K562 (cell line): ENCODE measurements around the gene CCDC78. TPM values are rescaled to one million over a fixed set of nuclear protein-coding genes. Genes with fewer than 3 reads are reported as not detected.

ENCODE experiments used
- ATAC-seq: fragments of 200-7000 bp; cut with Tn5 transposase; 3 replicates; pipeline ENCODE4 v1.9.1; 2020; ENCODE audit warnings: moderate library complexity
- BruUV-seq: library from RNA; stranded (reverse); fragments of 400-500 nt; replicated peaks from 2 replicates; lab custom pipeline; 2021; lab: Mats Ljungman, UMichigan
- CTCF ChIA-PET: fragments of 300-600 bp; formaldehyde crosslinking; extraction: SDS; loops from one replicate; lab custom pipeline; 2021; ENCODE audit warnings: low intra/inter-chr PET ratio; lab: Yijun Ruan, JAX
- POLR2A ChIA-PET: fragments of 300-600, 350-650 bp; sonication (Branson Sonifier 250); formaldehyde crosslinking; extraction: SDS; loops from one replicate; lab custom pipeline; 2021; ENCODE audit warnings: antibody characterized with exemption, inconsistent platforms; lab: Yijun Ruan, JAX
- DNase-seq, 4 experiments: peaks; one replicate each; pipeline versions ENCODE4 v3.0.0 to v3.0.0-alpha.2; 2011 to 2018; ENCODE audit warnings: low spot score in 3 of 4, mixed read lengths in 3 of 4; ENCODE audit errors: extremely low read depth in 1 of 4
- FAIRE-seq: peaks from 2 replicates; lab custom pipeline; 2011; peaks lifted over from hg19 to GRCh38; lab: Jason Lieb, UNC
- H2AFZ ChIP-seq: 2 replicates; pipeline ENCODE4 v1.6.0; 2011; ENCODE audit warnings: low read depth, low read length, control low read depth, inconsistent platforms
- H3K27ac ChIP-seq: fragments of 200-600 bp; 3 replicates; pipeline ENCODE4 v1.8.0; 2011; ENCODE audit warnings: low read depth, mild to moderate bottlenecking, control low read depth, inconsistent platforms, low read length, moderate library complexity, mixed read lengths; ENCODE audit errors: extremely low read depth
- H3K27me3 ChIP-seq, 2 experiments: fragments of 300-600 bp in 1 of 2; 2 replicates in 1 of 2; 3 replicates in 1 of 2; pipeline versions ENCODE4 v1.6.0 to v1.8.0; 2011; ENCODE audit warnings: inconsistent platforms in 2 of 2, low read length in 2 of 2, mild to moderate bottlenecking in 1 of 2, mixed read lengths in 1 of 2, moderate library complexity in 1 of 2; ENCODE audit not compliant: control insufficient read depth in 2 of 2, insufficient read depth in 2 of 2
- H3K36me3 ChIP-seq: fragments of 300-600 bp; 3 replicates; pipeline ENCODE4 v1.8.0; 2011; ENCODE audit warnings: mild to moderate bottlenecking, low read length, inconsistent platforms; ENCODE audit not compliant: control insufficient read depth, insufficient read depth
- H3K4me1 ChIP-seq, 2 experiments: fragments of 200-600 bp in 1 of 2; replicated peaks in 1 of 2; 2 replicates in 1 of 2; 3 replicates in 1 of 2; pipeline versions ENCODE4 v1.5.1 to v1.8.0; 2011; ENCODE audit warnings: inconsistent platforms in 2 of 2, low read length in 2 of 2, mild to moderate bottlenecking in 1 of 2, mixed read lengths in 1 of 2, moderate library complexity in 1 of 2; ENCODE audit not compliant: control insufficient read depth in 2 of 2, insufficient read depth in 2 of 2
- H3K4me2 ChIP-seq: 2 replicates; pipeline ENCODE4 v1.6.1; 2011; ENCODE audit warnings: low read length, control low read depth, inconsistent platforms, mixed read lengths; ENCODE audit not compliant: insufficient read depth
- H3K4me3 ChIP-seq: fragments of 200-600 bp; sonication (generic), shearing (Covaris generic); 2 replicates; pipeline ENCODE4 v1.5.1; 2016; ENCODE audit warnings: control low read depth, inconsistent platforms
- H3K79me2 ChIP-seq: fragments of 200-600 bp; 3 replicates; pipeline ENCODE4 v1.8.0; 2011; ENCODE audit warnings: low read length, inconsistent platforms; ENCODE audit not compliant: control insufficient read depth, insufficient read depth
- H3K9ac ChIP-seq, 2 experiments: 2 replicates each; pipeline versions ENCODE4 v1.6.0 to v1.6.1; 2011; ENCODE audit warnings: low read depth in 2 of 2, low read length in 2 of 2, control low read depth in 1 of 2, inconsistent platforms in 1 of 2, mild to moderate bottlenecking in 1 of 2, mixed read lengths in 1 of 2; ENCODE audit not compliant: insufficient read depth in 1 of 2
- H3K9me1 ChIP-seq: one replicate; pipeline ENCODE4 v1.6.0; 2011; ENCODE audit warnings: inconsistent platforms, mild to moderate bottlenecking, low read length, moderate library complexity; ENCODE audit not compliant: control insufficient read depth, insufficient read depth
- H3K9me3 ChIP-seq: replicated peaks from 2 replicates; pipeline ENCODE4 v1.5.1; 2011; ENCODE audit warnings: low read depth, low read length, inconsistent platforms; ENCODE audit not compliant: control insufficient read depth, insufficient read depth
- H4K20me1 ChIP-seq: replicated peaks from 2 replicates; pipeline ENCODE4 v1.6.1; 2011; ENCODE audit warnings: low read length, inconsistent platforms, mixed read lengths; ENCODE audit not compliant: control insufficient read depth, insufficient read depth
- CBX3 ChIP-seq, 2 experiments: IDR thresholded peaks; 1 replicate in 1 of 2; 2 replicates in 1 of 2; pipeline ENCODE4 v1.6.1; 2012; ENCODE audit warnings: inconsistent platforms in 2 of 2, low read length in 2 of 2, borderline replicate concordance in 1 of 2, control low read depth in 1 of 2
- CREM ChIP-seq: IDR thresholded peaks from 2 replicates; pipeline ENCODE4 v1.6.1; 2014; ENCODE audit warnings: antibody characterized with exemption, low read depth
- ZFP36 ChIP-seq: fragments of 150-350 bp; IDR thresholded peaks from 2 replicates; pipeline ENCODE4 v1.6.1; 2018; ENCODE audit warnings: low read length, low read depth; ENCODE audit not compliant: partially characterized antibody
- ZNF407 ChIP-seq: fragments of 450-650 bp; IDR thresholded peaks from 2 replicates; pipeline ENCODE4 v1.6.1; 2016; ENCODE audit warnings: low read depth
- WGBS: fragments of 100-300 bp; shearing (Covaris generic); methylation state at CpG from one replicate; pipeline ENCODE4 v1.1.6; 2016; ENCODE audit warnings: low coverage, mixed read lengths; ENCODE audit not compliant: insufficient coverage; ENCODE audit errors: missing lambda C conversion rate; 5-methylcytosine and 5-hydroxymethylcytosine counted together
- in situ Hi-C: fragments of 300-500 bp; cut with MboI; formaldehyde crosslinking; loops from 4 replicates; pipeline ENCODE4 v1.15.0; 2018; ENCODE audit warnings: inconsistent platforms, mixed read lengths
- intact Hi-C: fragments of 100-400 bp; cut with micrococcal nuclease; formaldehyde crosslinking; loops from 2 replicates; pipeline ENCODE4 v1.14.2; 2022
- polyA plus RNA-seq, 8 experiments: library from polyadenylated mRNA; depleted of rRNA in 4 of 8; stranded (reverse) in 5 of 8; unstranded in 3 of 8; fragments of >200 nt; fragmentation: Nextera tagmentation in 2 of 8; fragmentation: Illumina TruSeq in 1 of 8; extraction: Ambion mirVana in 2 of 8; extraction: Trizol in 1 of 8; gene quantifications; 2 replicates each; pipeline versions ENCODE4 v1.2.1 to v1.2.3, GENCODE V29; 2011 to 2014; ENCODE audit warnings: inconsistent platforms in 1 of 8, missing spikeins in 1 of 8
- total RNA-seq, 7 experiments: library from RNA; depleted of rRNA in 6 of 7; stranded (reverse); fragments of >200 nt in 6 of 7; fragmentation: Illumina TruSeq in 2 of 7; extraction: Trizol in 2 of 7; gene quantifications; 2 replicates each; pipeline versions ENCODE4 v1.2.1 to v1.2.3, GENCODE V29; 2011 to 2021; ENCODE audit warnings: low replicate concordance in 1 of 7

CCDC78 gene
- total and polyA plus RNA-seq, 9 of the 15 experiments (the other 6 are each of a cell fraction or from before 2014, with no cell fraction given) = 0.24 to 17.7 (median 2.9) TPM

DNA sequence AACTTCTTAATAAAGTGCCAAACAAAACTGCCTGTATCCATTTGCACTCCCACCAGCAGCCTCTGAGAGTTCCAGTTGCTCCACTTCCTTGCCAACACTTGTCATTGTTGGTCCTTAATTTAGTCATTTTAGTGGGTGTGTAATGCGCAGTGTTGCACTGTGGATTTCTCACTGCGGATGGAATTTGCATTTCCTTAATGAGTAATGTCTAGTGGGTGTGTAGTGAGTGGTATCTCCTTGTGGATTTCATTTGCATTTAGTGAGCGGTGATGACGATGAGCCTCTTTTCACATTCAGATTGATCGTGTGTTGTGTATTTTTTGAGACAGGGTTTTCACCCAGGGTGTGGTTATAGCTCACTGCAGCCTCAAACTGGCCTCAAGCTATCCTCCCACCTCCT, 30.2 kb upstream of the CCDC78 start:
- ChIA-PET CTCF (no interaction called here), POLR2A (no interaction called here)
- Histone ChIP-seq H3K9ac (no peak overlapping the region), H2AFZ (no peak overlapping the region), H3K9me1 (no peaks in the 10 kb centered on the region), H3K4me2 (no peak overlapping the region), H3K36me3 (no peaks in the 10 kb centered on the region), H3K79me2 (no peaks in the 10 kb centered on the region), H3K27ac (no peak overlapping the region), H3K4me3 (no peak overlapping the region), H3K9me3 (no peaks in the 10 kb centered on the region), H3K4me1 (peaks cover 9 to 29% of the 10 kb centered on the region in 2 experiments; a peak in 4 of 5 replicates), H3K27me3 (no peaks in the 10 kb centered on the region), H4K20me1 (no peaks in the 10 kb centered on the region)
- intact Hi-C loops (no loop called here), in situ Hi-C loops (no loop called here)
- DNase-seq (no peak), FAIRE-seq (peak; percentile 51), ATAC-seq (no peak)
- TF ChIP-seq ZFP36 = peak; percentile 79
- peak in 1 of 2 experiments; percentile 41; a peak in 1 of 3 replicates for TF ChIP-seq CBX3 (IDR thresholded peaks at IDR 0.05; ENCODE audit: borderline replicate concordance in 1 of 2, low read length in 2 of 2)
- peak; percentile 57; the same call in 1 of the 2 replicates for TF ChIP-seq ZNF407
- TF ChIP-seq CREM = no peak
- no TSS peak for BruUV-seq
- 68% methylated on average over 5 of the region's 5 CpGs for WGBS
